Panc1 (cell line): ENCODE results near the gene CRELD1.

ENCODE experiments used
- POLR2AphosphoS5 ChIP-seq: IDR thresholded peaks from 2 replicates; pipeline ENCODE4 v1.6.1; 2012; ENCODE audit warnings: mild to moderate bottlenecking, low read depth, low read length, moderate library complexity
- TCF7L2 ChIP-seq: IDR thresholded peaks from 2 replicates; pipeline ENCODE4 v1.6.1; 2011; ENCODE audit warnings: mild to moderate bottlenecking, low read depth, low read length, inconsistent platforms
- TF ChIP-seq, protein P1 (sequence below): fragments of 450-650 bp; IDR thresholded peaks from 2 replicates; pipeline ENCODE4 v1.5.1; 2017; ENCODE audit warnings: mild to moderate bottlenecking
- TF ChIP-seq, protein P2 (sequence below), 2 experiments: IDR thresholded peaks; 2 replicates each; pipeline ENCODE4 v1.6.1; 2011 to 2012; ENCODE audit warnings: low read depth in 2 of 2, control low read depth in 1 of 2, low read length in 1 of 2, mild to moderate bottlenecking in 1 of 2, moderate library complexity in 1 of 2; ENCODE audit not compliant: insufficient read depth in 1 of 2

DNA sequence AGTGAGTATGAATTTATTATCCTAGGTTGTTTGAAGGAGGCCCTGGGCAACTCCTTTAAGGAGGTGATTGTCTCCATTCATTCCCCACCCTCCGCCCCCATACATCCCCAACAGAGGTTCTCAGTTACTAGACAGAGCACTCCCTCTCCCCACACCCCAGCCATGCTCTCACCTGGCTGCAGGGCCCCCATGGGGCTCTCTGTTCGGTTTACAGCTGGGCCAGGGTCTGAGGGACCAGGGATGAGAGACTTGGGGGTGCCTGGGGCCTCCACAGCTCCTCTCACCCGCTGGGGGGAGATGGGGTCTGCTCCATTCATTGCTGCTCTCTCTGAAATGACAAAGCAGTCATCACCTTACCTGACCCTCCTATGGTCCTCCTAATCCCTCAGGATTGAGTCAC is 15.0 kb downstream of the CRELD1 start:
- TF ChIP-seq, protein P1, sequence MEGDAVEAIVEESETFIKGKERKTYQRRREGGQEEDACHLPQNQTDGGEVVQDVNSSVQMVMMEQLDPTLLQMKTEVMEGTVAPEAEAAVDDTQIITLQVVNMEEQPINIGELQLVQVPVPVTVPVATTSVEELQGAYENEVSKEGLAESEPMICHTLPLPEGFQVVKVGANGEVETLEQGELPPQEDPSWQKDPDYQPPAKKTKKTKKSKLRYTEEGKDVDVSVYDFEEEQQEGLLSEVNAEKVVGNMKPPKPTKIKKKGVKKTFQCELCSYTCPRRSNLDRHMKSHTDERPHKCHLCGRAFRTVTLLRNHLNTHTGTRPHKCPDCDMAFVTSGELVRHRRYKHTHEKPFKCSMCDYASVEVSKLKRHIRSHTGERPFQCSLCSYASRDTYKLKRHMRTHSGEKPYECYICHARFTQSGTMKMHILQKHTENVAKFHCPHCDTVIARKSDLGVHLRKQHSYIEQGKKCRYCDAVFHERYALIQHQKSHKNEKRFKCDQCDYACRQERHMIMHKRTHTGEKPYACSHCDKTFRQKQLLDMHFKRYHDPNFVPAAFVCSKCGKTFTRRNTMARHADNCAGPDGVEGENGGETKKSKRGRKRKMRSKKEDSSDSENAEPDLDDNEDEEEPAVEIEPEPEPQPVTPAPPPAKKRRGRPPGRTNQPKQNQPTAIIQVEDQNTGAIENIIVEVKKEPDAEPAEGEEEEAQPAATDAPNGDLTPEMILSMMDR, result no peak
- TF ChIP-seq, protein P2, sequence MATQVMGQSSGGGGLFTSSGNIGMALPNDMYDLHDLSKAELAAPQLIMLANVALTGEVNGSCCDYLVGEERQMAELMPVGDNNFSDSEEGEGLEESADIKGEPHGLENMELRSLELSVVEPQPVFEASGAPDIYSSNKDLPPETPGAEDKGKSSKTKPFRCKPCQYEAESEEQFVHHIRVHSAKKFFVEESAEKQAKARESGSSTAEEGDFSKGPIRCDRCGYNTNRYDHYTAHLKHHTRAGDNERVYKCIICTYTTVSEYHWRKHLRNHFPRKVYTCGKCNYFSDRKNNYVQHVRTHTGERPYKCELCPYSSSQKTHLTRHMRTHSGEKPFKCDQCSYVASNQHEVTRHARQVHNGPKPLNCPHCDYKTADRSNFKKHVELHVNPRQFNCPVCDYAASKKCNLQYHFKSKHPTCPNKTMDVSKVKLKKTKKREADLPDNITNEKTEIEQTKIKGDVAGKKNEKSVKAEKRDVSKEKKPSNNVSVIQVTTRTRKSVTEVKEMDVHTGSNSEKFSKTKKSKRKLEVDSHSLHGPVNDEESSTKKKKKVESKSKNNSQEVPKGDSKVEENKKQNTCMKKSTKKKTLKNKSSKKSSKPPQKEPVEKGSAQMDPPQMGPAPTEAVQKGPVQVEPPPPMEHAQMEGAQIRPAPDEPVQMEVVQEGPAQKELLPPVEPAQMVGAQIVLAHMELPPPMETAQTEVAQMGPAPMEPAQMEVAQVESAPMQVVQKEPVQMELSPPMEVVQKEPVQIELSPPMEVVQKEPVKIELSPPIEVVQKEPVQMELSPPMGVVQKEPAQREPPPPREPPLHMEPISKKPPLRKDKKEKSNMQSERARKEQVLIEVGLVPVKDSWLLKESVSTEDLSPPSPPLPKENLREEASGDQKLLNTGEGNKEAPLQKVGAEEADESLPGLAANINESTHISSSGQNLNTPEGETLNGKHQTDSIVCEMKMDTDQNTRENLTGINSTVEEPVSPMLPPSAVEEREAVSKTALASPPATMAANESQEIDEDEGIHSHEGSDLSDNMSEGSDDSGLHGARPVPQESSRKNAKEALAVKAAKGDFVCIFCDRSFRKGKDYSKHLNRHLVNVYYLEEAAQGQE (IDR thresholded peaks at IDR 0.05; ENCODE audit: insufficient read depth in 1 of 2, low read depth in 2 of 2, low read length in 1 of 2), result no peak
- no peak for TF ChIP-seq POLR2AphosphoS5
- TF ChIP-seq TCF7L2, result no peak
